CD14-positive monocyte (primary cell): ENCODE data around the gene ZNF429. TPM values are rescaled to one million over a fixed set of nuclear protein-coding genes. Genes with fewer than 3 reads are reported as not detected.
A peak's percentile ranks its signal among the peaks of the same experiment; 100 is the strongest.

Experiments used
- DNase-seq, 3 donors: peaks; one replicate each; pipeline ENCODE4 v3.0.0-alpha.2; 2011 to 2022
- H2AFZ ChIP-seq: 2 replicates; pipeline ENCODE4 v1.6.0; 2012; ENCODE audit warnings: mild to moderate bottlenecking, low read depth, low read length, inconsistent platforms; ENCODE audit not compliant: insufficient read depth, poor library complexity, severe bottlenecking
- H3K27ac ChIP-seq, 2 donors: 1 replicate in 1 of 2; 2 replicates in 1 of 2; pipeline ENCODE4 v1.5.1; 2012 to 2013; ENCODE audit warnings: low read length in 2 of 2, control low read depth in 1 of 2, inconsistent platforms in 1 of 2, low read depth in 1 of 2, mild to moderate bottlenecking in 1 of 2
- H3K27me3 ChIP-seq, 2 donors: one replicate each; pipeline versions ENCODE4 v1.6.0 to v1.6.1; 2011 to 2013; ENCODE audit warnings: low read length in 2 of 2; ENCODE audit not compliant: control insufficient read depth in 2 of 2, insufficient read depth in 2 of 2
- H3K36me3 ChIP-seq, 2 donors: replicated peaks in 1 of 2; 1 replicate in 1 of 2; 2 replicates in 1 of 2; pipeline versions ENCODE4 v1.5.1 to v1.6.1; 2012 to 2013; ENCODE audit warnings: low read length in 2 of 2, control low read depth in 1 of 2, inconsistent platforms in 1 of 2, mild to moderate bottlenecking in 1 of 2; ENCODE audit not compliant: insufficient read depth in 2 of 2, control insufficient read depth in 1 of 2
- H3K4me1 ChIP-seq, 2 donors: 1 replicate in 1 of 2; 2 replicates in 1 of 2; pipeline versions ENCODE4 v1.5.1 to v1.6.1; 2012 to 2013; ENCODE audit warnings: low read length in 2 of 2, control low read depth in 1 of 2, inconsistent platforms in 1 of 2, mild to moderate bottlenecking in 1 of 2, moderate library complexity in 1 of 2; ENCODE audit not compliant: insufficient read depth in 2 of 2, control insufficient read depth in 1 of 2
- H3K4me2 ChIP-seq: replicated peaks from 2 replicates; pipeline ENCODE3; 2012; ENCODE audit warnings: low read length, moderate library complexity, mild to moderate bottlenecking; ENCODE audit not compliant: poor library complexity, severe bottlenecking; ENCODE audit errors: extremely low read depth
- H3K4me3 ChIP-seq, 3 experiments: fragments of 200-600 bp in 1 of 3; sonication (generic) in 1 of 3; replicated peaks in 1 of 3; 1 replicate in 2 of 3; 2 replicates in 1 of 3; pipeline ENCODE4 v1.5.1; 2011 to 2013; ENCODE audit warnings: low read length in 3 of 3, mild to moderate bottlenecking in 3 of 3, control low read depth in 2 of 3, low read depth in 2 of 3, inconsistent platforms in 1 of 3, moderate library complexity in 1 of 3
- H3K79me2 ChIP-seq: 2 replicates; pipeline ENCODE4 v1.6.0; 2012; ENCODE audit warnings: mild to moderate bottlenecking, control low read depth, inconsistent platforms, low read length, moderate library complexity; ENCODE audit not compliant: insufficient read depth
- H3K9ac ChIP-seq: 2 replicates; pipeline ENCODE4 v1.6.0; 2017; ENCODE audit warnings: low read length, mild to moderate bottlenecking; ENCODE audit not compliant: insufficient read depth, poor library complexity, severe bottlenecking
- H3K9me3 ChIP-seq, 2 donors: replicated peaks in 1 of 2; 1 replicate in 1 of 2; 2 replicates in 1 of 2; pipeline versions ENCODE4 v1.5.1 to v1.6.1; 2012 to 2013; ENCODE audit warnings: low read length in 2 of 2, control low read depth in 1 of 2; ENCODE audit not compliant: control insufficient read depth in 1 of 2, insufficient read depth in 1 of 2
- H4K20me1 ChIP-seq: 2 replicates; pipeline ENCODE4 v1.6.0; 2012; ENCODE audit warnings: mild to moderate bottlenecking, low read length, control low read depth, moderate library complexity; ENCODE audit not compliant: insufficient read depth
- H3K27ac Mint-ChIP-seq, 7 donors: one replicate each; pipeline ENCODE4 v1.8.0; 2020; ENCODE audit warnings: mild to moderate bottlenecking in 7 of 7, mixed read lengths in 7 of 7, moderate library complexity in 6 of 7, inconsistent platforms in 2 of 7
- H3K27me3 Mint-ChIP-seq, 3 donors: one replicate each; pipeline ENCODE4 v1.8.0; 2021 to 2022; ENCODE audit warnings: low read depth in 3 of 3, mild to moderate bottlenecking in 3 of 3, mixed read lengths in 3 of 3, moderate library complexity in 3 of 3, inconsistent platforms in 1 of 3
- H3K36me3 Mint-ChIP-seq, 2 donors: one replicate each; pipeline ENCODE4 v1.8.0; 2020; ENCODE audit warnings: mixed read lengths in 2 of 2, inconsistent platforms in 1 of 2, mild to moderate bottlenecking in 1 of 2
- H3K4me1 Mint-ChIP-seq: one replicate; pipeline ENCODE4 v1.8.0; 2020; ENCODE audit warnings: mild to moderate bottlenecking, mixed read lengths
- H3K4me3 Mint-ChIP-seq, 2 donors: one replicate each; pipeline ENCODE4 v1.8.0; 2020; ENCODE audit warnings: mild to moderate bottlenecking in 2 of 2, mixed read lengths in 2 of 2, moderate library complexity in 1 of 2
- H3K9me3 Mint-ChIP-seq, 7 donors: one replicate each; pipeline ENCODE4 v1.8.0; 2020 to 2022; ENCODE audit warnings: mixed read lengths in 7 of 7, mild to moderate bottlenecking in 6 of 7, moderate library complexity in 6 of 7, inconsistent platforms in 2 of 7
- WGBS: methylation state at CpG from one replicate; pipeline ENCODE4 v1.1.5; 2013; ENCODE audit warnings: missing lambda C conversion rate; ENCODE audit not compliant: insufficient coverage; 5-methylcytosine and 5-hydroxymethylcytosine counted together
- intact Hi-C, 2 donors: fragments of 100-400 bp; cut with micrococcal nuclease; formaldehyde crosslinking; loops; one replicate each; pipeline versions ENCODE4 v1.15.0 to v1.15.1; 2023
- polyA plus RNA-seq, 3 donors: library from polyadenylated mRNA; depleted of rRNA in 1 of 3; unstranded in 2 of 3; stranded (reverse) in 1 of 3; fragments of 300-500 nt in 2 of 3; fragments of >200 nt in 1 of 3; fragmentation: Illumina TruSeq in 2 of 3; gene quantifications; 1 replicate in 2 of 3; 2 replicates in 1 of 3; pipeline ENCODE4 v1.2.3, GENCODE V29; 2012 to 2021
- TF ChIP-seq, protein P1 (sequence below): fragments of 200-600 bp; IDR thresholded peaks from one replicate; pipeline ENCODE4 v1.8.0; 2022; ENCODE audit warnings: antibody characterized with exemption, mild to moderate bottlenecking

Gene ZNF429
- polyA plus RNA-seq, 3 donors, result 9.5 to 11.6 (median 11.1) TPM

DNA sequence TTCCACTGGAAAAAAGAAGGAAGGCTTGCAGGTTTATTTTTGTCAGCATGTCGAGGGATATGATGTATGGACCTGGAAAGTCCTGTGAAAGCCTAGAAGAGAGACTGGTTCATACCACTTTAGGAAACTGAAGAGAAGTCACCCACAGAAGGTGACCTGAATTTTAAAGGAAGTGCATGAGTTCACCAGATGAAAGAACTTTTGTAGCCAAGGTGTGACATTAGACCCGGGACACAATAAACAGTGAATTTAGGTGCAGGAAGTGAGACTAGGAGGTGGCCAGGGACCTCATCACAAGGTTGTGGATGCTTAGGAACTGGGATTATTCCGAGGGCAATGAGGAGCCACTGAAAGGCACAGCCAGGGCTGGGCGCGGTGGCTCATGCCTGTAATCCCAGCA lies 79.1 kb downstream of the ZNF429 start:
- Histone ChIP-seq H3K27ac (no peak overlapping the region), H4K20me1 (no peaks in the 10 kb centered on the region), H2AFZ (no peak overlapping the region), H3K4me3 (no peak overlapping the region), H3K79me2 (no peaks in the 10 kb centered on the region), H3K9me3 (peaks cover 3% of the 10 kb centered on the region in 2 donors), H3K27me3 (peaks cover 3 to 29% of the 10 kb centered on the region in 2 donors), H3K9ac (no peak overlapping the region), H3K36me3 (no peaks in the 10 kb centered on the region), H3K4me2 (no peak overlapping the region), H3K4me1 (peaks cover 9 to 13% of the 10 kb centered on the region in 2 donors)
- Mint-ChIP-seq H3K27ac (no peak overlapping the region), H3K9me3 (peaks cover 5 to 70% (median 12%) of the 10 kb centered on the region in 7 donors), H3K4me1 (peaks cover 6% of the 10 kb centered on the region), H3K4me3 (no peak overlapping the region), H3K36me3 (peaks cover 2 to 3% of the 10 kb centered on the region in 2 donors), H3K27me3 (peaks cover 24 to 37% (median 28%) of the 10 kb centered on the region in 3 donors)
- DNase-seq, result no peak
- 79% methylated on average over 4 of the region's 5 CpGs for WGBS
- intact Hi-C loops, result no loop called here
- TF ChIP-seq, protein P1, sequence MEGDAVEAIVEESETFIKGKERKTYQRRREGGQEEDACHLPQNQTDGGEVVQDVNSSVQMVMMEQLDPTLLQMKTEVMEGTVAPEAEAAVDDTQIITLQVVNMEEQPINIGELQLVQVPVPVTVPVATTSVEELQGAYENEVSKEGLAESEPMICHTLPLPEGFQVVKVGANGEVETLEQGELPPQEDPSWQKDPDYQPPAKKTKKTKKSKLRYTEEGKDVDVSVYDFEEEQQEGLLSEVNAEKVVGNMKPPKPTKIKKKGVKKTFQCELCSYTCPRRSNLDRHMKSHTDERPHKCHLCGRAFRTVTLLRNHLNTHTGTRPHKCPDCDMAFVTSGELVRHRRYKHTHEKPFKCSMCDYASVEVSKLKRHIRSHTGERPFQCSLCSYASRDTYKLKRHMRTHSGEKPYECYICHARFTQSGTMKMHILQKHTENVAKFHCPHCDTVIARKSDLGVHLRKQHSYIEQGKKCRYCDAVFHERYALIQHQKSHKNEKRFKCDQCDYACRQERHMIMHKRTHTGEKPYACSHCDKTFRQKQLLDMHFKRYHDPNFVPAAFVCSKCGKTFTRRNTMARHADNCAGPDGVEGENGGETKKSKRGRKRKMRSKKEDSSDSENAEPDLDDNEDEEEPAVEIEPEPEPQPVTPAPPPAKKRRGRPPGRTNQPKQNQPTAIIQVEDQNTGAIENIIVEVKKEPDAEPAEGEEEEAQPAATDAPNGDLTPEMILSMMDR, result no peak

DNA sequence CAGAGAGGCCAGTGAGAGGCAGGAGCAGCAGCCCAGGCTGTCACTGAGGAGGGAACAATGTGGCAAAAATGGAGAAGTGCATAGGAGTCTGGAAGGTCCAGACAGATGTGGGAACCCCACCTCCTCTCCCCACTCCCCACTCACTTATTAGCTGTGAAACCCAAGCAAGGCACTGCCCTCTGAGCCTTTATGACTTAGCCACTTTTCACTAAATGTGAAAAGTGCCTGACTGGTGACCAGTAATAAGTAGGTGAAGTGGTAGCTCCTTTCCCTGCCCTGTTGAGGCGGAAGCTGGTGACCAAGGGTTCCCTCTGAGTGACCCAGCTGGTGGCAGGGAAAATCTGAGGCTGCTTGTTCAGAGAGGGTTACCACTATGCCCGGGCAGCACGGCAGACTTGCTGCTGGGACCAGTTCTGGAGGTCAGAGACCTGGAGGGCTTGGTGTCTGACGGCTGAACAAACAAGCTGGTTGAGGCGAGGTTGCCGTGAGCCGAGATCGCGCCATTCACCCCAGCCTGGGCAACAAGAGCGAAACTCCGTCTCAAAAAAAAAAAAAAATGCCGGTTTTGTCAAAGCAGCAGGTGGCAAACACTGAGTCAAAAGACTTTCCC lies 80.0 kb downstream of the ZNF429 start:
- Histone ChIP-seq H3K36me3 (no peaks in the 10 kb centered on the region), H3K4me3 (no peak overlapping the region), H2AFZ (no peak overlapping the region), H3K27me3 (peaks cover 3 to 29% of the 10 kb centered on the region in 2 donors), H3K9ac (no peak overlapping the region), H4K20me1 (no peaks in the 10 kb centered on the region), H3K4me2 (no peak overlapping the region), H3K9me3 (peaks cover 3% of the 10 kb centered on the region in 2 donors), H3K27ac (no peak overlapping the region), H3K79me2 (no peaks in the 10 kb centered on the region), H3K4me1 (peaks cover 9 to 13% of the 10 kb centered on the region in 2 donors)
- Mint-ChIP-seq H3K9me3 (peaks cover 5 to 75% (median 12%) of the 10 kb centered on the region in 7 donors), H3K27ac (no peak overlapping the region), H3K27me3 (peaks cover 24 to 37% (median 28%) of the 10 kb centered on the region in 3 donors), H3K4me3 (peak overlapping the region; percentile 51 to 79), H3K4me1 (peaks cover 6% of the 10 kb centered on the region), H3K36me3 (peaks cover 2 to 3% of the 10 kb centered on the region in 2 donors)
- intact Hi-C loops, result no loop called here
- TF ChIP-seq, protein P1, result no peak
- 86% methylated on average over 9 of the region's 12 CpGs for WGBS
- DNase-seq, result no peak
